Left ventricle myocardium superior (tissue), 1 donor: Measurements from ENCODE around the gene GGT1. TPM values are rescaled to one million over a fixed set of nuclear protein-coding genes. Genes with fewer than 3 reads are reported as not detected.
"Not testable (repeated sequence)": the region's sequence is repeated elsewhere in the genome, so short reads cannot be mapped to it uniquely, and the experiment has no call there.

Source experiments
- ATAC-seq: fragments of 200-7000 bp; cut with Tn5 transposase; one replicate; pipeline ENCODE4 v1.9.1; 2020; ENCODE audit warnings: mild to moderate bottlenecking, moderate library complexity
- DNase-seq: peaks from one replicate; pipeline ENCODE4 v3.0.0-alpha.2; 2020
- intact Hi-C: fragments of 100-400 bp; cut with micrococcal nuclease; formaldehyde crosslinking; loops from one replicate; pipeline ENCODE4 v1.11.0; 2022
- total RNA-seq: library from RNA; stranded (reverse); fragmentation: NEBNext Ultra II Directional; extraction: Animal tissue kit (Norgen Biotek cat#: 25700); gene quantifications from one replicate; pipeline ENCODE4 v1.2.1, GENCODE V29; 2021
- donor health status: DM: no; HTN: yes; CAD: no; lungs with severe emphysema.

Gene GGT1
- total RNA-seq, 1 donor from 2014 or later: 1.2 TPM

DNA sequence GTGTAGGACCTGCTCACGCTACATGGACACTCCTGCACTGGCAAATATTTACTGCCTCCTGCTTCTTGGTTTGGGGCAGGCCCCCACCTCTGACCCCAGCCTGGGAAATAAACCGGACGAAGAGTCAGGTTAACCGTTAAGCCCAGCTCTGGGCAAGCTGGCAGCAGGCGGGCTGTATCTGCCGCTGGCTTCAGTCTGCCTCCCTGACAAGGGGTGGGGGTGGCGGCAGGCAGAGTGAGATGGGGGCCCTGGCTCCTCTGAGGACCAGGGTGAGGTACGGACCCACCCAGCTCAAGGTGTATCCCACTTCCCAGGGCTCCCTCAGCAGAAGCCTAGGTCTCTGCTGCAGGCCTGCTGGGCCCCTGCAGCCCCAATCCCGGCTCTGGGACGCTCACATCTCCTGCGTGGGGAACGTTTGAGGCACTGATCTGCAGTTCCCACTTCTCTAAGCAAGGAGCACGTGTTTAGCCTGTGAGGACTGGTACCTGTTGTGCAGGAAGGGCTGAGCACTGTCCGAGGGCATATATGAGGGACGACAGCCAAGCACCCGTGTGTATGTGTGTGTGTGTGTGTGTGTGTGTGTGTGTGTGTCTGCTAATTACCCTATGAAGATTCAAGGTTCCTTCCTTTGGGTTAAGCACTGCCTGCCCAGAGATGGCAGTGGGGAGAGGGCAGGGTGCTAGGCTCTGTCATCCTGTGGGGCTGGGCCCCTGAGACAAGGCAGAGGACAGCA lies 9.0 kb upstream of the GGT1 start:
- intact Hi-C loops: no loop called here
- ATAC-seq (no peak), DNase-seq (no peak)

DNA sequence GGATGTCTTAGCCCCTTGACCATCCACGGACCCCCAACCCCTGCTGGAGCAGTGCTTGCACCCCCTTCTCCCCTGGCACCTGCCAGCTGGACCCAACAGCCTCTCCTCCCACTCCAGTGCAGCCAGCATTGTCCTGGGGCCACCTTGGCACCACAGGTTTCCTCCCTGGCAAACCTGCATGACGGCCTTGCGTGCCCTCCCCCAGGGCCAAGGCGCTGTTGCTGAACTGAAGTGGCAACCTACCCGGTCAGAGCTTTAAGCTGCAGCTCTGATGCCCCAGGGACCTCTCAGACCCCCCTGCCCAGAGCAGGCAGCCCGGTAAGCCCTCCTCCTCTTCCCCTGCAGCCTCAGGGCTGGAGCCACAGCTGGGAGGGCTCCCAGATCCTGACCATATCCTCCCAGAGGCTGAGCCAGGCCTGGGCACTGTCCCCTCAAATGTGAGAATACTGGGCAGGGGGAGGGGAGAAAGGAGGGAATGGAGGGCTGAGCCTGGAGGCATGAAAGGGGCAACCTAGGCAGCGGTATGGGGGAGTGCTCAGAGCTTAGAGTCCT lies 8.3 kb upstream of the GGT1 start:
- no peak for ATAC-seq
- DNase-seq: no peak
- intact Hi-C loops: no loop called here

DNA sequence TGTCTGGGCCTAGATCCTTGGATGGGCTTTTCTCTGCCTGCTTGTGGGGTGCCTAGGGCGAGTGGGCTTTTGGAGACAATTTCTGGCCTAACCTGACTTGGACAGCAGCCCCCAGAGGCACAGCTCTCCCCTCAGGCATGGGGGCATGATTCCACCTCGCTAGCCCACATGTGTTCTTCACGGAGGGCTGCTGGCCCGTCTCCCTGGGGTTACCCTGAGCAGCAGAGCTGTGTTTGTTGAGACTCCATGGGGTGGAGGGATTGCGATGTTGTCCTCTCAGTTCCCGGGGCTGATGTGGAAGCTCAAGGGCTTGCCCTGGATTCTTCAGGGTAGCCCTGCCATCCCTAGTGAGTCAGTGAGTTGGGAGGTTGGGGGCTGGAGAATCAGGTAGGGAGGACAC lies 7.8 kb upstream of the GGT1 start:
- no peak for ATAC-seq
- DNase-seq: no peak
- intact Hi-C loops: no loop called here

DNA sequence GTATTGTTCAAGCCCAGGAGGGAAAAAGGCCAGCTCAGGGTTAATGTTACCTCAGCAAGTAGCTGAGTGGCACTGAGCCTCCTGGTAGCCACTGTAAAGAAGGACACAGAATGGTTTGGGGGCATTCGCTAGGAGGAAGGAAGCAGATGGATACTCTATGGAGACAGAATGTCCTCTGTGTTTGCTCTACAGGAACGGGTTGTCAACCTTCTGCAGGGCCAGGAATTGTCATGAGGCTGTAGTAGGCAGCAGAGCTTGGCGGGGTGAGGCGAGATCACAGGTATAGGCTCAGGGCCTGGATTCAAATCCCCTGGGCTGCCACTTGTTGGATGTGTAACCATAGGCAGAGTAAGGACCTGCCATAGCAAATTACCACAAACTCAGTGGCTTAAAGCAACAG lies 7.1 kb upstream of the GGT1 start:
- DNase-seq (no peak), ATAC-seq (no peak)

DNA sequence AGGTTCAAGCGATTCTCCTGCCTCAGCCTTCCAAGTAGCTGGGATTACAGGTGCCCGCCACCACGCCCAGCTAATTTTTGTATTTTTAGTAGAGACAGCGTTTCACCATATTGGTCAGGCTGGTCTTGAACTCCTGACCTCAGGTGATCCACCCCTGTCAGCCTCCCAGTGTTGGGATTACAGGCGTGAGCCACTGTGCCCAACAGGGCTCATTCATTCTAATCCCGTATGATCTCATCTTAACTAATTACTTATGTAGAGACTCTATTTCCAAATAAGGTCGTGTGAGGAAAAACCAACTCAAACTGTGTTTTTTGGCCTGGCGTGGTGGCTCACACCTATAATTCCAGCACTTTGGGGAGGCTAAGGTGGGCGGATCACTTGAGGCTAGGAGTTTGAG lies 5.9 kb upstream of the GGT1 start:
- DNase-seq, ATAC-seq, intact Hi-C loops: not testable (repeated sequence)

More for the DNA sequence above, 7.1 kb upstream of the GGT1 start:
- intact Hi-C loops: no loop called here

DNA sequence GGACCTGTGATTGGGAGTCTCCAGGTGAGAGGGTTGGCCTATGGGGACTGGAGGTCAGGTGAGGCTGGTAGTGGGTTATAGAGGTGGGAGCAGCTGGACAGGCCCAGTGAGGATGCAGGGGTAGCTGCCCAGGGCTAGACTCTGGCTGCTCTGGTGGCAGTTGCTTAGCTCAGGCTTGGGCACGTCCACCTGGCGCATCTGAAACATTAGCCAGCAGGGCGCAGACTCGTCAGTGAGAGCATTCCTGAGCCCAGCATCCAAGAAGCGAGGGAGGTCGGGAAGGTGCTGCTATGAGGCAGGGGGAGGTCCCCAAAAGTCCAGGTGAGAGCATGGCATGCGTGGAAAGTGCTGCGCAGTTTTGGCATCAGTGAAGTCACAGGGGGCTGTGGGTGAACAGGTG lies 3.5 kb upstream of the GGT1 start:
- intact Hi-C loops: no loop called here
- DNase-seq (no peak), ATAC-seq (no peak)

DNA sequence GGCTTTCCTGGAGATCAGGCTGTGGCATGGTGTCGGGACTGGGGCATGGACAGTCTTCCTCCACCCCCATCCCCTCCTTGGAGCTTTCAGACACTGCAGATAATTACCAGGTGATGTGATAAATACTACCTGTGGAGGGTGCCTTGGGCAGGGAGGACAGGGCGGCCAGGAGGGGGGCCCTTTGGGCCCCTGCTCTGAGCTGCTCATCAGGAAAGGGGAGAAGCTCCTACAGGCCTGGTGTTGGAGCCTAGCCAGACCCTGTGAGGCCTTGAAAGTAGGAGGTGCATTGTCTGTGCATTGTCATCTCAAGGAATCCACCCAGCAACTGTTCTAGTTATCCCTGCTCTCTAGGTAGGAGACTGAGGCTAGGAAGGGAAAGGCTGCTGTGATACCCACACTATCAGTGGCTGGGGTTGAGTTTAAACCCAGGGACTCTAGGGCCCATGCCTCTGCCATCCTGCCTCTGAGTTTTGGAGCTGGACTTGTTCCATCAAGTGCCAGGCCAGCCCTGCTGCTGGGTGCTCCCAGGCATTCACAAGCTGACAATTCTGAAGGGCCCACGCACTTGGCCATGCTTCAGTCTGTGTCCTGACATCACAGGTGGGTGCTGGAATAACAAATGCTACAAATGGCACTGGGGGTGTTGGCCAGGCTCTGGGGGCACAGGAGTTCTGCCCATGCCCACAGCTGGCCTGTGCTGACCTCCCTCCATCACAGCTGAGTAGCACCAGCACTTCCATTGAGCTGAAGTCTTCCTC lies 2.9 kb upstream of the GGT1 start:
- ATAC-seq, DNase-seq, intact Hi-C loops: not testable (repeated sequence)

DNA sequence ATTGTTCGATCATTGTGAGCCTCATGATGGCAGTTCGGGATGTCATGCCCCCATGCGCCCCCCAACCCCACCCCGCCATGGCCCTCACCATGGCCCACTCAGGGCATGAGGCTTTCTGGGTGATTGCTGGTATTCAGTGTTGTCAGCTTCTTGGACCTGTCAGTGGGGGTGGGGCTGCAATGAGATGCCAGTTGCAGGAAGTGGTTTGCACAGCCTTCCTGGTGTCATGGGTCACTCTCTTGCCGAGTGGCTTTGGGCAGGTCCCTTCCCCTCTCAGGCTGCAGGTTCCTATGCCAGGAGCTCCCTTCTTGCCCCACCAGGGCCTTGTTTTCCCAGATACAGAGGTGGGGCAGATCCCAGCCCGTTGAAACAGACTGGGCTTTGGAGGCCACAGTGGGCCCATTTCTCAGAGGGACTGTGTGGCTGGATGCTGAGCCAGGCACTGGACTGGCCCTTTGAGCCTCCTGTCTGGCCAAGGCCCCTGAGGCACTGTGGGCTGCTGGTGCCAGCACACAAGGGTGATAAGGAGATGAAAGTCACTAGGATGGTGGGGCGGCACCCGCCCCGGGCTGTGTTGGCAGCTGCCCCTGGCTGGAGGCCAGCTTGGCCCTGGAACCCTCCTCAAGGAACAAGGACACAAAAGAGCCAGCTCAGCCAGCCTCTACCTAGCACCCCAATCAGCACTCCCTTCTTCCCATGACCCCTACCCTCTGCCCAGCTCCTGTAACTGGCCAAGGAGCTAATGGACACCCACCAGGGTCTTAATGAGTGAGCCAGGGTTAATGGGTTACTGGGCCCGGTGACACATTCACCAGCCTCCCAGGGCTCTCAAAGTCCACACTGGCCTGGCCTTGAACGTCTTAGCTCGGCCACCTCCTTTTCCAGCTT lies 1.5 kb upstream of the GGT1 start:
- ATAC-seq (peak; percentile 91), DNase-seq (peak; percentile 87)
- intact Hi-C loops: no loop called here

DNA sequence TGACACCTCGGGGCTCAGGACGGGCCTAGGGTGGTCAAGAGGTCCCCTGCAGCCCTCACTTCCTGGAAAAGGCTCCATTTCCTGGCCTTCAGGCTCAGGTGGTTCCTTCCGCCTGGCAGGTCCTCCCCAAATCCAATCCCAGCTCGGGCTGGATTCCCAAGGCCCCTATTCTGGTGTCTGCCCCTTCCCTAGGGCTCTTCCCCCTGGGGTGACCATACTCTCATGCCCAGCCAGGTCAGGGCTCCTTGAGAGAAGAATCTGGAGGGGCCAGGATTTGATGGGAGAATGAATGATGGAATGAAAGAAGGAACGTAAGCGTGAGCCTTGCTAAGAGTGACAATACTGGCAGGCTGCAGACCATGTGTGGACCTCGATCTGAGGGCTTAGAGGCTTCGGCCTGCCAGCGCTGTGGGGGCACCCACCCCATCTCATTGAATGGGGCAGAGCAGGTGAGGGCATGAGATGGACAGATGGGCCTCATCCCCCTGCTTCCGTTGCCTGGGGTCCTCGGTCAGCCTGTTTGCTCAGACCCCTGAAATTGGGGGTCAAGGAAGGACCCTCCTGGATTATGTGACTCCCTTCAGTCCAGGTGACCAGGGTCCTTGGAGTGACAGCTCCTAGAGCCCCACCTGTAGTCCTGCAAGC lies 766 bp upstream of the GGT1 start:
- DNase-seq, intact Hi-C loops: not testable (repeated sequence)
- peak; percentile 2 for ATAC-seq

DNA sequence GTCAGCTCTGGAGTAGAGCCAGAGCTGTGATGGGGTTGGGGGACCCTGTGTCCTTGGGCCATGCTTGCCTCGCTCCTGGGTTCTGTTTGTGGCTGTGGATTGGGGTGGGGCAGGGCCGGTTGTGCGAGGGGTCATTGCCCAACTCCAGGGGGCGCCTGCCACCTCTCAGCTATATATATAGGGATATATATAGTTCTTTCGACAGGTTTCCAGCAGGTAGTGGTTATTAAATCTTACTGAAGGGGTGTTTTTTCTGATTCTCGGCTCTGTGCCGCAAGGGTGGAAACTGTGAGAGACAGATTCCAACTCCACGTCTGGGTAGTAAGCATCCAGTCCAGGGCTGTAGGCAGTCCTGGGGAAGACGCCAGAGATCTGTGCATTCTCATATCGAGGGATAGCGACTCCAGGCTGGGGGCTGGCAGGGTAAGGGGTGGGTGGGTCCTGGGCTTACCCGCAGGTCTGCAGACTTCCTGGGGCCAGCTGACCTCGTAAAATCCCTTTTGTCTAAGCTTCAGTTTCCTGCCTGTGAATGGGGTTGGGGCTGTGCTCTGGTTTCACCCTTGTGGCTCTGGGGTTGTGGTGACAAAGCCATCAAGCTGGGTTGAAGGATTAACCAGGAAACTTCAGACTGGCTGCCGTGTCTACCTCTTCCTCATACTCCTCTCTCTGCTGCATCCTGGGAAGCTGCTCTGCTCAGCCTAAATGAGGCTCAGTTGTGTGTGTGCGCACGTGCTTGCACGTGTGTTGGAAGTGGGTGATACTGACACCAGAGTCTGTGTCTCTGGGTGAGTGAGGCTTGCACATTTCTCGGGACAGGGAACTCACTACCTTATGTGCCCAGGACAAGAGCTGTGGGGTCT lies 1.0 kb downstream of the GGT1 start:
- intact Hi-C loops, DNase-seq: not testable (repeated sequence)
- peak; percentile 6 for ATAC-seq

DNA sequence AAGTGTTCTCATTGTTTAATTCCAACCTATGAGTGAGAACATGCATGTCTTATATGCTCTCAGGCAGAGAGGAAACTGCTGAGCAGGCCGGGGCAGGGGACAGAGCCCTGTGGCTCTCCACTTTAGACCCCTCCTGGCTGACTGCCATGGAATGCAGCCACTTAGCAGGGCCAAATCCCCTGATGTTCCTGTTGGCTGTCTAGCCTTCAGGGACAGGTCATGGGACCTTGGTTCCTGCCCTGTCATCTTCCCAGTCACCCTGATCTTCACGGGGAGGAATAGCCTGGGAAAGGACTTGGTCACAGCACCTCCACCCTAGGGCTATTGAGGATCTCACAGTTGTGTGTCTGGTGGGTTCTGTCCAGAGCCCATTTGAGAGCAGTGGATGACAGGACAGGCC lies 3.3 kb downstream of the GGT1 start:
- DNase-seq, intact Hi-C loops, ATAC-seq: not testable (repeated sequence)

DNA sequence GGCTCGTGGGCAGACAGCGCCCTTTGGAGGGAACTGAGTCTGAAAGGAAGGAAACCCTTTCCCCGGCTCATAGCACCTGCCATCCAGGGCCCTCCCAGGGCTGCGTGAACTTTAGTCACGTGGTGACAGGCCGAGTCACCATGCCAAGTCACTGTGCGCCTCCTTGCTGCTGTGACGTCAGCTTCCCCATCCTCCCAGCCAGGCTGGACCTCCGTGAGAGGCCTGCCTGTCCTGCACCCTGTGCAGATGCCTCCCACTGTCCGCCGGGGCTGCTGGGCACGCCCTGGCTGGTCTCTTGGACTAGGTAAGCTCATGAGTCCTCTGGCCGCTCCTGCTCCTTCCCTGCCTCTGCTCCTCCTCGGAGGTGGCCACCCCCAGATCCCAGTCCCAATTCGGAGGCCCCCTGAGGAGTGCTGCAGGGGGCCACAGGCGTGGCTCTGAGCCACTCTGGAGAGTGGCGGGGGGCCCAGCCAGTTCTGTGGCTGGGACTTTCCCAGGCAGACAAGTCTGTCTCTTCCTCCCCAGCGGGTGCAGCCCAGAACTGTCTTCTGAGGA lies 4.5 kb downstream of the GGT1 start:
- DNase-seq: not testable (repeated sequence)
- ATAC-seq: peak; percentile 30

DNA sequence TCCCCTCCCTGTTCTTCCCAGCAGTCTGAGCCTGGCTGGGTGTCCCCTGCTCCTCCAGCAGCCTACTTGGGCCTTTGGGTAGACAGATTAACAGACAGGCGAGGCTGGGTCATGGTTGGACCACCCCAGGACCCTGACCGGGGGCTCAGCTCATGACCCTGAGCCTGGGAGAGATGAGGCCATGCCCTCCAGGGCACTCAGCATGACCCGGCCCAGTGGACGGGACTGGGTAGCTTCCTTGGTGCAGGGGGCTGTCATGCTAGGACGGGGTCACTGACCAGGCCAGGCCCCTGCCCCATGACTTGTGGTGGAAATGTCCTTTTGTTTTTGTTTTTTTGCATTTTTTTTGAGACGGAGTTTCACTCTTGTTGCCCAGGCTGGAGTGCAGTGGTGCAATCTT lies 5.3 kb downstream of the GGT1 start:
- intact Hi-C loops, DNase-seq, ATAC-seq: not testable (repeated sequence)

More for the DNA sequence above, 4.5 kb downstream of the GGT1 start:
- intact Hi-C loops: not testable (repeated sequence)

DNA sequence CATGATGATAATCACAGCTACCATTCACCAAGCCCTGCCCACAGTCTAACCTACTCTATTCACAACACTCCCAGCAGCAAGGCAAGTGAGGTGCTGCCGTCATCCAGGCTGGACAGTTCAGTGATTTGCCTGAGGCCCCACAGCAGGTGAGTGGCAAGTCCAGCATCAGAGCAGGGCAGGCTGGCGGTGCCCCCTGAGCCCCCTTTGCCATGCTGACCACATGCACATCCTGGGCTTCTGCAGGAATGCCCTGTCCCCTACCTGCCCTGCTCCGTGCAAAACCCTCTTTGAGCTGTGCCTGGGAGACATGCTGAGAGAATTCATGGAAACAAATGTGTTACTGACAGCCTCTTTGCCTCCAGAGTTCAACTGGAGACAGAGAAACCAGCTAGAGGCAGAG lies 6.9 kb downstream of the GGT1 start:
- DNase-seq, ATAC-seq, intact Hi-C loops: not testable (repeated sequence)

DNA sequence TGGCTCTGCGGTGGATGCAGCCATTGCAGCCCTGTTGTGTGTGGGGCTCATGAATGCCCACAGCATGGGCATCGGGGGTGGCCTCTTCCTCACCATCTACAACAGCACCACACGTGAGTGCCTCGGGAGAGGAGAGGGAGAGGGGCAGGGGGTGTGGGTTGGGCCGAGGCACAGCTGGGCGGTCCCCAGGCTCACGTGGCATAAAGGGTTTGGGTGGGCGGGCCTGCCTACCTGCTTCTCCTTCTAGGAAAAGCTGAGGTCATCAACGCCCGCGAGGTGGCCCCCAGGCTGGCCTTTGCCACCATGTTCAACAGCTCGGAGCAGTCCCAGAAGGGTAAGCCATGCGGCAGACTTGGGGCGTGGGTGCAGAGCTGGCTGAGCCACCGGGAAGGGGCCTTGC lies 11.8 kb downstream of the GGT1 start:
- DNase-seq: not testable (repeated sequence)

DNA sequence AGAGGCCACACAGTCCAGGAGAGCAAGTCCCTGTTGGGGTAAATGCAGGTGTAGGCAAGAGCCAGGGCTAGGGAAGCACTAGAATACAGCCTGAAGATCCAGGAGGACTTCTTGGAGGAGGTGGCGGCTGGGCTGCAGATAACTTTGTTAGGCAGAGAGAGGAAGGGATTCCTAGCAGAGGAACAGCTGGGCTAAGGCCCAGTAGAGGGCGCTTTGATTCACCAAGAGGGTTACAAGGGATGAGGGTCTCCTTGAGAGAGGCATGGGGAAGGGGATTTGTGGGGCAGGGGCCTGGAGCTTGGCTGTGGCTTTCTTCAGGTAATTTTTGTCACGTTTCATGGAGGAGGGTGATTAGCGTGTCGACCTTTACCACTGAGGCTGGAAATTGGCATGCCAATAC lies 18.3 kb downstream of the GGT1 start:
- ATAC-seq, intact Hi-C loops, DNase-seq: not testable (repeated sequence)

More for the DNA sequence above, 11.8 kb downstream of the GGT1 start:
- intact Hi-C loops, ATAC-seq: not testable (repeated sequence)

DNA sequence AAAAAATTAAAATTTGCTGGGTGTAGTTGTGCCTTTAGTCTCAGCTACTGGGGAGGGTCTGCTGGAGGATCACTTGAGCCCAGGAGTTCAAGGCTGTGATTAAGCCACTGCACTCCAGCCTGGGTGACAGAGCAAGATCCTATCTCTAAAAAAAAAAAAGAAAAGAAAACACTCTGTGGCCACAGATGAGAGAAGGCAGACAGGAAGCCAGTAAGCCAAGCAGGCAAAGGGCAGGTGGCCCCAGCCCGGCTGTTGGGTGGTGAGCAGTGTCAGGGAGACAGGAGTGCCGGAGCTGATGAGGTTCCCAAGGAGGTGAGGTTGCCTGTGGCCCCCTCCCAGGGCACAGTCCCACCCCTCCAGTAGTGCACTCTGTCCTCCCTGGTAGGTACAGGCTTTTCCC lies 19.6 kb downstream of the GGT1 start:
- intact Hi-C loops, ATAC-seq, DNase-seq: not testable (repeated sequence)
